Bronchial epithelial cell (primary cell): ENCODE results near the gene SZT2. TPM values are rescaled to one million over a fixed set of nuclear protein-coding genes. Genes with fewer than 3 reads are reported as not detected.
A peak's percentile ranks its signal among the peaks of the same experiment; 100 is the strongest.

Source experiments
- DNase-seq: peaks from one replicate; pipeline ENCODE4 v3.0.0-alpha.2; 2010; ENCODE audit warnings: low read depth
- FAIRE-seq: peaks from 2 replicates; lab custom pipeline; 2011; peaks lifted over from hg19 to GRCh38; lab: Jason Lieb, UNC
- H3K27me3 ChIP-seq: 2 replicates; pipeline ENCODE4 v1.5.1; 2011; ENCODE audit warnings: low read length; ENCODE audit not compliant: control insufficient read depth, insufficient read depth
- H3K36me3 ChIP-seq: 2 replicates; pipeline ENCODE4 v1.5.1; 2011; ENCODE audit warnings: low read length; ENCODE audit not compliant: control insufficient read depth, insufficient read depth
- H3K4me3 ChIP-seq: 2 replicates; pipeline ENCODE4 v1.5.1; 2011; ENCODE audit warnings: mild to moderate bottlenecking, low read depth, low read length, control low read depth
- CTCF ChIP-seq: IDR thresholded peaks from 2 replicates; pipeline ENCODE4 v1.5.1; 2011; ENCODE audit warnings: mild to moderate bottlenecking, moderate library complexity, low read length, control low read depth, inconsistent platforms; ENCODE audit not compliant: insufficient read depth, severe bottlenecking
- total RNA-seq: library from RNA; depleted of rRNA; stranded (reverse); fragments of >200 nt; gene quantifications from 2 replicates; pipeline ENCODE4 v1.2.1, GENCODE V29; 2014

SZT2 gene
- total RNA-seq, 1 donor from 2014 or later, result 12.6 TPM

- TF ChIP-seq CTCF, result no peak
- H3K36me3 ChIP-seq, result no peaks in the 10 kb centered on the region
- no peak overlapping the region for H3K4me3 ChIP-seq
- FAIRE-seq (no peak), DNase-seq (no peak)
- H3K27me3 ChIP-seq, result no peaks in the 10 kb centered on the region
Measured at GRCh38 chr1:43352351-43352705, 37.4 kb upstream of the SZT2 start.

- no peak for TF ChIP-seq CTCF
- no peak for FAIRE-seq
Measured at GRCh38 chr1:43352881-43353280, 36.8 kb upstream of the SZT2 start.

GRCh38 chr1:43354471-43354870 lies 35.2 kb upstream of the SZT2 start:
- no peak overlapping the region for H3K4me3 ChIP-seq
- no peak for TF ChIP-seq CTCF
- no peaks in the 10 kb centered on the region for H3K36me3 ChIP-seq
- H3K27me3 ChIP-seq, result no peaks in the 10 kb centered on the region
- no peak for DNase-seq
- FAIRE-seq, result peak; percentile 60

More at GRCh38 chr1:43352881-43353280, 36.8 kb upstream of the SZT2 start:
- no peak for DNase-seq
- H3K27me3 ChIP-seq, result no peaks in the 10 kb centered on the region
- H3K4me3 ChIP-seq, result no peak overlapping the region
- H3K36me3 ChIP-seq, result no peaks in the 10 kb centered on the region

- no peak overlapping the region for H3K4me3 ChIP-seq
- H3K36me3 ChIP-seq, result no peaks in the 10 kb centered on the region
- no peaks in the 10 kb centered on the region for H3K27me3 ChIP-seq
- TF ChIP-seq CTCF, result no peak
- DNase-seq, result no peak
- no peak for FAIRE-seq
Measured at GRCh38 chr1:43354936-43355335, 34.8 kb upstream of the SZT2 start.

- no peaks in the 10 kb centered on the region for H3K27me3 ChIP-seq
- DNase-seq (no peak), FAIRE-seq (no peak)
- TF ChIP-seq CTCF, result no peak
- H3K4me3 ChIP-seq, result no peak overlapping the region
- H3K36me3 ChIP-seq, result peaks cover 3% of the 10 kb centered on the region
Measured at GRCh38 chr1:43357251-43357650, 32.4 kb upstream of the SZT2 start.

GRCh38 chr1:43358121-43358745 lies 31.5 kb upstream of the SZT2 start:
- DNase-seq, result peak; percentile 66
- FAIRE-seq, result no peak
- TF ChIP-seq CTCF, result peak; percentile 64

More at GRCh38 chr1:43358121-43358745, 31.5 kb upstream of the SZT2 start:
- Histone ChIP-seq H3K36me3 (peaks cover 5% of the 10 kb centered on the region), H3K27me3 (no peaks in the 10 kb centered on the region), H3K4me3 (peak overlapping the region; percentile 67)
